HG03045 (cell line): ENCODE measurements around the gene GID4.

Experiments
- ATAC-seq: cut with Tn5 transposase; IDR thresholded peaks from one replicate; pipeline ENCODE4 v1.9.1; 2021; ENCODE audit warnings: mild to moderate bottlenecking, moderate library complexity; ENCODE audit not compliant: unreplicated experiment

The GID4 gene

GRCh38 chr17:18041776-18042175 is 2.6 kb downstream of the GID4 start:
- ATAC-seq: no peak

DNA sequence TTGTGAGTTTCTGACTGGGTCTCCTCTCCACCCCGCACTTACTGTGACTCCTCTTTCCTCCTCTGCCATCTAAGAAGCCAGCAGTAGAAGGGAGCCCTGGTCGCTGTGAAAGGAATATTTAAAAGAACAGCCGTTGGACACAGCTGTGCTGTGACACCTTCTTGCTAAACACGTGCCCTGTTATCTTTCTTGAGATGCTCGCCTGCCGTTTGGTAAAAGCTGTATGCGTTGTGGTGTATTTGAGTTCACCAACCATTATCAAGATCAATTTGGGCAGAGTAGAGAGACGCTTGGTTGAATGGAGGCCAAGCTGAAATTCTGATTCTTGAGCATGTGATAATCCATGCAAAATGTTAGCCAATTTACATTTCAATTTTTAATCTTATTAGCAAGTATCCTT is 3.8 kb downstream of the GID4 start:
- ATAC-seq: no peak

GRCh38 chr17:18043491-18043890 is 4.3 kb downstream of the GID4 start:
- no peak for ATAC-seq

DNA sequence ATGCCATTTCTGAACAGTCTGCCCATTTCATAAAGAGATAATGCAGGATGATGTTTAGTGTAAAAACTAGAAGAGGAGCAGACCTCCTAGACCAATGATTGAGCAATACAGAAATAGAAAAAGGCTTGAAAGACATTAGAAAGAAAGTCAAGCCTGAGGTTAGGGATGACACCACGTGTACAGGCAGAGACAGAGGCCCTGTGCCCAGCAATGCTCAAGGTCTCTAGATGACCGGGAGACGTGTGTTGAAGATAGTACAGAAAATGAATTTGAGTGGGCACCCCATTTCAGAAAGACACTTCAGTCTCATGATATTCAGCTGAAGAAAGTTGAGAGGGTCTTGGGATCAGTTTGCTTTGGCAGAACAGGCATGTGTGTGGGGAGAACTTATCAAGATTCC is 5.4 kb downstream of the GID4 start:
- no peak for ATAC-seq

GRCh38 chr17:18045691-18046350 is 6.6 kb downstream of the GID4 start:
- ATAC-seq: no peak

DNA sequence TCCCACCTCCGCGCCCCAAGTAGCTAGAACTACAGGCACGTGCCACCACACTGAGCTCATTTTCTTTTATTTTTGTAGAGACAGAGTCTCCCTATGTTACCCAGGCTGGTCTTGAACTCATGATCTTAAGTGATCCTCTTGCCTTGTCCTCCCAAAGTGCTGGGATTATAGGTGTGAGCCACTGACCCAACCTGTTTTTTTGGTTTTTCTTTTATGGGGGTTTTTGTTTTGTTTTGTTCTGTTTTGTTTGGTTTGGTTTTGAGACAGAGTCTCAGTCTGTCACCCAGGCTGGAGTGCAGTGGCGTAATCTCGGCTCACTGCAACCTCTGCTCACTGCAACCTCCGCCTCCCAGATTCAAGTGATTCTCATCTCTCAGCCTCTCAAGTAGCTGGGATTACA is 16.4 kb downstream of the GID4 start:
- ATAC-seq: no peak

GRCh38 chr17:18056214-18056613 is 17.0 kb downstream of the GID4 start:
- ATAC-seq: no peak

GRCh38 chr17:18059283-18059682 is 20.1 kb downstream of the GID4 start:
- ATAC-seq: no peak

DNA sequence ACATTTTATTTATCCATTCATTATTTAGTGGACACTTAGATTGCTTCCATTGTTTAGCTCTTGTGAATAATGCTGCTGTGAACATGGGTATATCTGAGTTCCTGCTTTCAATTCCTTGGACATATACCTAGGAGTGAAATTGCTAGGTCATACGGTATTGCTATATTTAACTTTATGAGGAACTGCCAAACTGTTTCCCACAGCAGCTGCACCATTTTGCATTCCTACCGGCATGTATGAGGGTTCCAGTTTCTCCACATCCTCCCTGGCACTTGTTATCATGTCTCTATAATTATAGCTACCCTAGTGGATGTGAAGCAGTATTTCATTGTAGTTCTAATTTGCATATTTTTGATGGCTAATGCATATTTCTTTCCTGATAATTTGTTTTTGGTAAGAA is 24.8 kb downstream of the GID4 start:
- ATAC-seq: no peak

- no peak for ATAC-seq
These were observed 26.3 kb downstream of the GID4 start for GRCh38 chr17:18065546-18065945.

DNA sequence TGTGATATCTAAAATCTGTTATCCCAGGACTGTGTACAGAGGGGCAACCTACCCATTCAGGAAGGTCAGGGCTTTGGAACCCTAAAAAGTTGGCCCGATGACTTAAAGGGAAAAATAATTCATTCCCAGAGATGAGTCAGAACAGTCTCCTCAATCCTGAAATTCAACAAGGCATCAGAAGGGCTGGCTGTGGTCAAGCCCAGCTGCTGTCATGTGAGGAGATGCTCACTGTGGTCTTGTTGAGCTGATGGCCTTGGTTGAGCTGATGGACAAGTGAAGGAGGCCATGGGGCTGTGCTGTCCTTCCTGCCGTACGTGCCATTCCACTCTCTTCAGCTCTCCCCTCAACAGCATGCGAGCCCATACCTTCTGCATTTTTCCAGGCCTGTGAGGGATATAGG is 27.7 kb downstream of the GID4 start:
- no peak for ATAC-seq

DNA sequence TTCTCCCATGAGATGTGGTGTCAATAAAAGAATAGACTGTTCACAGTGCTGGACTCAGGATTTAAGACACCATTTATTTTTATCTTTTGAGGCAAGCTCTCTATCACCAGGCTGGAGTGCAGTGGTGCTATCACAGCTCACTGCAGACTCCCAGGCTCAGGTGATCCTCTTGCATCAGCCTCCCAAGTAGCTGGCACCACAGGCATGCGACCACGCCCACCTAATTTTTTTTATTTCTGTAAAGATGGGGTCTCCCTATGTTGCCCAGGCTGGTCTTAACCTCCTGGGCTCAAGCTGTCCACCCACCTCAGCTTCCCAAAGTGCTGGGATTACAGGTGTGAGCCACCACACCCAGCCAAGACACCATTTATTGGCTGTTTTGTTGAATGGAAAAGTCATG is 29.9 kb downstream of the GID4 start:
- no peak for ATAC-seq

- no peak for ATAC-seq
These were observed 31.7 kb downstream of the GID4 start for GRCh38 chr17:18070861-18071340.

- no peak for ATAC-seq
These were observed 32.5 kb downstream of the GID4 start for GRCh38 chr17:18071751-18072150.

DNA sequence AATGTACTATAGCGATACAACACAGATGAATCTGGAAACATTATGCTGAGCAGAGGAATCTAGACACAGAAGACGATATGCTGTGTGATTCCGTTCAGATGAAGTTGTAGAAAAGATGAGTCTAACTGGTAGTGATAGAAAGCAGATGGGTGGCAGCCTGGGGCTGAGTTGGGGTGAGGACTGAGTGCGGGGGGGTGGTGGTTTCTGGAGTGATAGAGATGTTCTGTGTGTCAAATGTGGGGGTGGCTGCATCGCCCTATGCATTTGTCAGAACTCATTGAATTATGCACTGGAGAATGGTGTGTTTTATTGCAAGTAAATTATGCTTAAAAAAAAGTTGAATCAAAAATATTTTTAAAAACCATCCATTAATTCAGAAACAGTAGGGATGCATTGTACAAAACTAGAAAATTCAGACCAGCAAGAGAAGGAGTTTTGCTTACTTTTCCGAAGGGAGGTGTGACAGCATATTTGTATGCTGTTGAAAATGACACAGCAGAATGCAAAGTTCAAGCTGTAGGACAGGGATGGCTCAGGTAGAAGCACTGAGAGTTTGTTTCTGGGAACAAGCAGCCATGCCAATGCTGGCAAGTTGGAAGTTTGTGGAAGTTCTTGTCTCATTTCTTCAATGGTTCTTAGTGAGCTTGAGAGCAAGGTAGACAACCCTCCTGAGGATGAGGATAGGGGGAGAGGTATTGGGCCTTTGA is 35.5 kb downstream of the GID4 start:
- ATAC-seq: no peak

DNA sequence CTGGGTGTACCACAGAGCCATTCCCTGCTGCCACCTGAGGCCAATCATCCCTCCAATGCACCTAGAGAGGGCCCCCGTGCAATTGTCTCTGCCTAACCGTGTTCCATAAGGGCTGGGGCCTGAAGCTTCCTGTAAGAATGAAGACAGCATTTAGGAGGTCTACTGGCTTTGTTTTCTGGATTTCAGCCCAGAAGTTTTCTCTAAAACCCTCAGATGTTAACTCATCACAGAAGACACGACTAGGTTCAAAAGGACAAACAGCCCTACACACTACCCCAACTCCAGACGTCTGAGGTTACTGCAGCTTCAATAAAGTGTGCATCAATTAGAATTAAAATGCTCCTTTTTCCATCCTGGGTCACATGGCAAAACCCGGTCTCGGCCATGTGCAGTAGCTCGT is 37.7 kb downstream of the GID4 start:
- ATAC-seq: no peak

- no peak for ATAC-seq
These were observed 40.3 kb downstream of the GID4 start for GRCh38 chr17:18079543-18079942.

DNA sequence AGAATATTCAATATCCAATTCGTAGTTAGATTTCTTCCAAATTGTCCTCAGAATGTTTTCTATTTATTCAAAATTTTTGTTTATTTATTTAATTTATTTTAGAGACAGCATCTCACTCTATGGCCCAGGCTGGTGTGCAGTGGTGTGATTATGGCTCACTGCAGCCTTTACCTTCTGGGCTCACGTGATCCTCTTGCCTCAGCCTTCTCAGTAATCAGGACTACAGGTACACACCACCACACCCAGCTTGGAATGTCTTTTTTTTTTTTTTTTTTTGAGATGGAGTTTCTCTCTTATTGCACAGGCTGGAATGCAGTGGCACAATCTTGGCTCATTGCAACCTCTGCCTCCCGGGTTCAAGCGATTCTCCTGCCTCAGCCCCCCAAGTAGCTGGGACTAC is 45.0 kb downstream of the GID4 start:
- no peak for ATAC-seq

DNA sequence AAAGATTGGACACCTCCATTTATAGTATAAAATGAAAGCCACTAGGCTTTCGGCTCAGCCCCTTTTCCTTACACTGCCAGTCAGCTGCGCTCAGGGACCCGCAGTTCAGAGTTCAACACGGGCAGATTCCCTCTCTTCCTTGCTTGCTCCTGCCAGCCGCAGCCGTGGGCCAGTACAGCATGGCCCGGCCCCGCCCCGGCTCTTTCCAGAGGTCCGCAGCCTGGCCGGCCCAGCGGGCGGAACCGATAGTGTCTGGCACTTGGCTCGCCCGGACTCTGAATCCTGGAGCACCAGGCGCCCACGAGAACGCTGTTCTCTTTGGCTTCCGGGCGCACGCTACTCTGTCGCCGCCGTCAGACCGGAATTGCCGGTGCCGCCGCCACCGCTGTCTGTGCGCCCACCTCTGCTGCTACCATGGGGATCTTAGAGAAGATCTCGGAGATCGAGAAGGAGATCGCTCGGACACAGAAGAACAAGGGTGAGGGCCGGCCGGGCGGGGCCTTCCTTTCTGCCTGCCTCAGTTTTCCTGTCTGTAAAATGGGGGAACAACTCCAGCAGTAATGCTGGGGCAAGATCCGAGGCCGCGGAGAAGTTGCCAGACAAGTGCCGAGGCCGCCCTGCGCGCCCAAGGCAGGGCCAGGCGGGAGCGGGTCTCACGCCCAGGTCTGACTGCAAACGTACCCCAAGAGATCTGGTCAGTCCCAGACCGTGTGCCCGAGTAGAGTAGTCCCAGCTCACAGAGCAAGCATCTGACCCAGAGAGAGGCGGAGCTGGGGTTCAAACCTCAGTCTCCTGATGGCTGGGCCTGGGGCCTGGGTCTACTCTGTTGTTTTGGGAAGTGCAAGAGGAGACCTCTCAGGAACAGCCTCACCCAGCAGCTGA is 48.6 kb downstream of the GID4 start, which contains the start of gene DRG2:
Gene DRG2 (plus strand): TSS at position 339 of the 882 bp plus-strand sequence. CDS start 76 bp downstream, at position 415.
- peak; percentile 79 for ATAC-seq

DNA sequence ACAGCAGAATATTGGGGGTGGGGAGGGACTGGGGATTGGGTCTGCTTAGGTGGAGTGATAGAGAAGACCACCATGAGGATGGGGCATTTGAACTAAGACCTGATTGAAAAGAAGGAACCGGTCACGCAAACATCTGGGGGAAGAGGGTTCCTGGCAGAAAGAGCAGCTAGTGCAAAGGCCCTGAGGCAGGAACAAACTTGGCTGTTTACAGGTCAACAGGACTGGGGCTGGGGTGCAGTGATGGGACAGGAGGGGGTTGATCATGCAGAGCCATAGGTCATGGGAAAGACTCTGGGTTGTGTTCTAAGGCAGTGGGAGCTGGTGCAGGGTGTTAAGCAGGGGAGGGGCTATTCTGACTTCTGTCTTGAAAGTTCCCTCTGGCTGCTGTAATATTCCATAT is 50.4 kb downstream of the GID4 start:
- no peak for ATAC-seq

DNA sequence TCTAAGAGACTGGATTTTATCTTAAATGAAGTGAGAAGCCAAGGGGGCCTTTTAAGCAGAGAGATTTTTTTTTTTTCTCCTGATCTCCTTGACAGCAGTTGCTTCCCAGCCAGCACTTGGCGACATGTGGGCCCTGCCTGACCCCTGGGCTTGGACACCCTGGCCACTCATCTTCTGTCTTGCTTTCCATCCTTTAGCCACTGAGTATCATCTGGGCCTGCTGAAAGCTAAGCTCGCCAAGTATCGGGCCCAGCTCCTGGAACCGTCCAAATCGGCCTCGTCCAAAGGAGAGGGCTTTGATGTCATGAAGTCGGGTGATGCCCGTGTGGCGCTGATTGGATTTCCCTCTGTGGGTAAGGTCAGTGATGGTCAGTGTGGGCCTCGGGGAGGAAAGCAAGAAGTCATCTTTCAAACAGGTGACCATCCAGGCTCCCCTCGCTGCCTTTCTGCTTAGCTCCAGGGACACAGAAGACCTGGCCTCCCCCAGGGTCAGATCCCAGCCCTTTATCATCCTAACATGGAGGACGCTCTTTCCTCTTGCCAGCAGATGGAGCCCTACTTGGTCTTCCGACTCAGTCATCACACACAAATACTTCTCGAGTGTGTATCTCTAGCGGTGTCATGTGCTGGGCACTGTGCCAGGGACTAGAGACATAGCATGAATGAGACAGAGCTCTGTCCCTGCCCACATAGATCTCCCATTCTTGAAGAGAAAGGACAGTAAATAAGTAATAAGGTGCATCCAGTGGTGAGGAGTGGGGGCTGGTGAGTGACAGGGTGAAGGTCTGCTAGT is 54.6 kb downstream of the GID4 start:
- ATAC-seq: no peak
